T-helper 2 cell treated with Interferon-gamma antibody and Interleukin-4, amounts not matched to agents 5 μg/mL and 100 μg/mL, for 36 hours (primary cell): ENCODE results near the gene CRKL.
"Not testable (repeated sequence)": the region's sequence is repeated elsewhere in the genome, so short reads cannot be mapped to it uniquely, and the experiment has no call there.

Source experiments
- DNase-seq: peaks from one replicate; pipeline ENCODE4 v3.0.0; 2021; ENCODE audit warnings: low spot score
- H3K27ac Mint-ChIP-seq: one replicate; pipeline ENCODE4 v1.8.0; 2021; ENCODE audit warnings: mild to moderate bottlenecking, mixed read lengths
- H3K27me3 Mint-ChIP-seq: one replicate; pipeline ENCODE4 v1.8.0; 2021; ENCODE audit warnings: low read depth, mixed read lengths
- H3K36me3 Mint-ChIP-seq: one replicate; pipeline ENCODE4 v1.8.0; 2021; ENCODE audit warnings: low read depth, mixed read lengths
- H3K4me1 Mint-ChIP-seq: one replicate; pipeline ENCODE4 v1.8.0; 2021; ENCODE audit warnings: low read depth, mixed read lengths
- H3K4me3 Mint-ChIP-seq: one replicate; pipeline ENCODE4 v1.8.0; 2022; ENCODE audit warnings: mild to moderate bottlenecking, moderate library complexity, mixed read lengths
- H3K9me3 Mint-ChIP-seq: one replicate; pipeline ENCODE4 v1.8.0; 2021; ENCODE audit warnings: mixed read lengths

CRKL gene

GRCh38 chr22:20887375-20887774, 29.8 kb upstream of the CRKL start:
- Mint-ChIP-seq H3K36me3 (peaks cover 42% of the 10 kb centered on the region), H3K9me3 (no peaks in the 10 kb centered on the region), H3K4me1 (no peaks in the 10 kb centered on the region), H3K27me3 (no peaks in the 10 kb centered on the region), H3K4me3 (no peak overlapping the region), H3K27ac (no peak overlapping the region)
- no peak for DNase-seq

- Mint-ChIP-seq H3K27ac (no peak overlapping the region), H3K4me3 (no peak overlapping the region), H3K27me3 (no peaks in the 10 kb centered on the region), H3K9me3 (no peaks in the 10 kb centered on the region), H3K4me1 (no peaks in the 10 kb centered on the region), H3K36me3 (peaks cover 35% of the 10 kb centered on the region)
- no peak for DNase-seq
Observed at GRCh38 chr22:20889025-20889704, 28.0 kb upstream of the CRKL start.

GRCh38 chr22:20889904-20890540, 27.2 kb upstream of the CRKL start:
- Mint-ChIP-seq H3K36me3 (peaks cover 30% of the 10 kb centered on the region), H3K27ac (no peak overlapping the region), H3K27me3 (no peaks in the 10 kb centered on the region)

GRCh38 chr22:20890975-20891374, 26.2 kb upstream of the CRKL start:
- H3K4me1 Mint-ChIP-seq = no peaks in the 10 kb centered on the region
- H3K9me3 Mint-ChIP-seq = no peaks in the 10 kb centered on the region
- no peak overlapping the region for H3K27ac Mint-ChIP-seq
- DNase-seq = no peak
- H3K27me3 Mint-ChIP-seq = no peaks in the 10 kb centered on the region
- peaks cover 22% of the 10 kb centered on the region for H3K36me3 Mint-ChIP-seq
- H3K4me3 Mint-ChIP-seq = no peak overlapping the region

More at GRCh38 chr22:20889904-20890540, 27.2 kb upstream of the CRKL start:
- H3K4me3 Mint-ChIP-seq = no peak overlapping the region
- no peak for DNase-seq
- no peaks in the 10 kb centered on the region for H3K4me1 Mint-ChIP-seq
- H3K9me3 Mint-ChIP-seq = no peaks in the 10 kb centered on the region

GRCh38 chr22:20897737-20898136, 19.5 kb upstream of the CRKL start:
- DNase-seq, H3K9me3 Mint-ChIP-seq, H3K27ac Mint-ChIP-seq, H3K27me3 Mint-ChIP-seq, H3K36me3 Mint-ChIP-seq, H3K4me1 Mint-ChIP-seq, H3K4me3 Mint-ChIP-seq: not testable (repeated sequence)

- Mint-ChIP-seq H3K36me3 (no peaks in the 10 kb centered on the region), H3K27ac (no peak overlapping the region), H3K4me1 (no peaks in the 10 kb centered on the region), H3K27me3 (peaks cover 4% of the 10 kb centered on the region), H3K9me3 (no peaks in the 10 kb centered on the region), H3K4me3 (no peak overlapping the region)
- no peak for DNase-seq
Observed at GRCh38 chr22:20899827-20900423, 17.3 kb upstream of the CRKL start.

- H3K4me1 Mint-ChIP-seq, H3K27ac Mint-ChIP-seq, DNase-seq, H3K36me3 Mint-ChIP-seq, H3K27me3 Mint-ChIP-seq, H3K4me3 Mint-ChIP-seq, H3K9me3 Mint-ChIP-seq: not testable (repeated sequence)
Observed at GRCh38 chr22:20901093-20902033, 15.8 kb upstream of the CRKL start.

- H3K9me3 Mint-ChIP-seq = no peaks in the 10 kb centered on the region
- no peak overlapping the region for H3K4me3 Mint-ChIP-seq
- H3K4me1 Mint-ChIP-seq = no peaks in the 10 kb centered on the region
- no peak for DNase-seq
- H3K27ac Mint-ChIP-seq = no peak overlapping the region
- no peaks in the 10 kb centered on the region for H3K36me3 Mint-ChIP-seq
- peaks cover 13% of the 10 kb centered on the region for H3K27me3 Mint-ChIP-seq
Observed at GRCh38 chr22:20903093-20903492, 14.1 kb upstream of the CRKL start.

GRCh38 chr22:20904008-20904979, 12.9 kb upstream of the CRKL start:
- DNase-seq = no peak
- Mint-ChIP-seq H3K27ac (no peak overlapping the region), H3K4me3 (no peak overlapping the region)

GRCh38 chr22:20904980-20905355, 12.2 kb upstream of the CRKL start:
- no peak overlapping the region for H3K27ac Mint-ChIP-seq

More at GRCh38 chr22:20904008-20904979, 12.9 kb upstream of the CRKL start:
- Mint-ChIP-seq H3K9me3 (no peaks in the 10 kb centered on the region), H3K36me3 (no peaks in the 10 kb centered on the region), H3K4me1 (no peaks in the 10 kb centered on the region), H3K27me3 (peaks cover 13% of the 10 kb centered on the region)

GRCh38 chr22:20905415-20906386, 11.5 kb upstream of the CRKL start:
- H3K9me3 Mint-ChIP-seq = no peaks in the 10 kb centered on the region
- no peak for DNase-seq
- H3K27me3 Mint-ChIP-seq = peaks cover 13% of the 10 kb centered on the region
- H3K4me3 Mint-ChIP-seq = no peak overlapping the region
- peaks cover 4% of the 10 kb centered on the region for H3K4me1 Mint-ChIP-seq
- no peaks in the 10 kb centered on the region for H3K36me3 Mint-ChIP-seq
- H3K27ac Mint-ChIP-seq = no peak overlapping the region

More at GRCh38 chr22:20904980-20905355, 12.2 kb upstream of the CRKL start:
- Mint-ChIP-seq H3K27me3 (peaks cover 13% of the 10 kb centered on the region), H3K4me3 (no peak overlapping the region), H3K36me3 (no peaks in the 10 kb centered on the region), H3K9me3 (no peaks in the 10 kb centered on the region), H3K4me1 (peaks cover 2% of the 10 kb centered on the region)
- no peak for DNase-seq

GRCh38 chr22:20906387-20906767, 10.8 kb upstream of the CRKL start:
- Mint-ChIP-seq H3K4me3 (no peak overlapping the region), H3K4me1 (peaks cover 4% of the 10 kb centered on the region), H3K9me3 (no peaks in the 10 kb centered on the region), H3K36me3 (no peaks in the 10 kb centered on the region), H3K27me3 (peaks cover 13% of the 10 kb centered on the region), H3K27ac (no peak overlapping the region)
- no peak for DNase-seq
